ENCODE results near the gene PLTP. TPM values are rescaled to one million over a fixed set of nuclear protein-coding genes. Genes with fewer than 3 reads are reported as not detected.
A peak's percentile ranks its signal among the peaks of the same experiment; 100 is the strongest.

Gene PLTP
- polyA plus RNA-seq, 1 experiment, result 105 TPM

DNA sequence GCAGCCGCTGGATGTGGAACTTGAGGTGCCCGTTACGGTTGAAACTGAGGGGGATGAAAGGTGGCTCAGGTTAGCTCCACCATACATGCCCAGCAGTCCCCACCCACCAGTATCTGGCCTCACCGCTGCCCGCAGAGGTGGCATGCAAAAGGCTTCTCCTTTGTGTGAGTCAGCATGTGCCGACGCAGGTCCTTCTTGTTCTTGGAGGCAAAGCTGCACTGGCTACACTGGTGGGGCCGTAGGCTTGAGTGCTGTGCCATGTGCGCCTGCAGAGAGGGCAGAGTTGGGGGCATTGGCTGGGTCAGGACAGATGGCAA, 38.3 kb upstream of the PLTP start:
- H3K27ac ChIP-seq (ENCODE audit: low read depth, low read length), result no peak overlapping the region
- no peaks in the 10 kb centered on the region for H3K27me3 ChIP-seq (ENCODE audit: control insufficient read depth, insufficient read depth, low read length)
- no peaks in the 10 kb centered on the region; the same call in 1 of the 2 replicates for H3K9me3 ChIP-seq (ENCODE audit: control insufficient read depth, insufficient read depth, low read length)
- DNase-seq (ENCODE audit: low read depth, low spot score), result no peak
- H3K4me3 ChIP-seq (ENCODE audit: low read depth, low read length), result no peak overlapping the region
- ChIA-PET POLR2A (interaction anchor here (1.5 to 5.6 kb wide), 2 partner anchors 14 to 19 kb away, joined by 6 to 43 read pairs; partner anchors contain the start of gene PCIF1), CTCF (interaction anchor here (3.0 kb wide), 1 partner anchor 20 kb away, joined by 17 read pairs; no protein-coding TSS in a partner anchor)
- TF ChIP-seq, protein P1, sequence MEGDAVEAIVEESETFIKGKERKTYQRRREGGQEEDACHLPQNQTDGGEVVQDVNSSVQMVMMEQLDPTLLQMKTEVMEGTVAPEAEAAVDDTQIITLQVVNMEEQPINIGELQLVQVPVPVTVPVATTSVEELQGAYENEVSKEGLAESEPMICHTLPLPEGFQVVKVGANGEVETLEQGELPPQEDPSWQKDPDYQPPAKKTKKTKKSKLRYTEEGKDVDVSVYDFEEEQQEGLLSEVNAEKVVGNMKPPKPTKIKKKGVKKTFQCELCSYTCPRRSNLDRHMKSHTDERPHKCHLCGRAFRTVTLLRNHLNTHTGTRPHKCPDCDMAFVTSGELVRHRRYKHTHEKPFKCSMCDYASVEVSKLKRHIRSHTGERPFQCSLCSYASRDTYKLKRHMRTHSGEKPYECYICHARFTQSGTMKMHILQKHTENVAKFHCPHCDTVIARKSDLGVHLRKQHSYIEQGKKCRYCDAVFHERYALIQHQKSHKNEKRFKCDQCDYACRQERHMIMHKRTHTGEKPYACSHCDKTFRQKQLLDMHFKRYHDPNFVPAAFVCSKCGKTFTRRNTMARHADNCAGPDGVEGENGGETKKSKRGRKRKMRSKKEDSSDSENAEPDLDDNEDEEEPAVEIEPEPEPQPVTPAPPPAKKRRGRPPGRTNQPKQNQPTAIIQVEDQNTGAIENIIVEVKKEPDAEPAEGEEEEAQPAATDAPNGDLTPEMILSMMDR (IDR thresholded peaks at IDR 0.05; ENCODE audit: low read depth, low read length), result no peak

DNA sequence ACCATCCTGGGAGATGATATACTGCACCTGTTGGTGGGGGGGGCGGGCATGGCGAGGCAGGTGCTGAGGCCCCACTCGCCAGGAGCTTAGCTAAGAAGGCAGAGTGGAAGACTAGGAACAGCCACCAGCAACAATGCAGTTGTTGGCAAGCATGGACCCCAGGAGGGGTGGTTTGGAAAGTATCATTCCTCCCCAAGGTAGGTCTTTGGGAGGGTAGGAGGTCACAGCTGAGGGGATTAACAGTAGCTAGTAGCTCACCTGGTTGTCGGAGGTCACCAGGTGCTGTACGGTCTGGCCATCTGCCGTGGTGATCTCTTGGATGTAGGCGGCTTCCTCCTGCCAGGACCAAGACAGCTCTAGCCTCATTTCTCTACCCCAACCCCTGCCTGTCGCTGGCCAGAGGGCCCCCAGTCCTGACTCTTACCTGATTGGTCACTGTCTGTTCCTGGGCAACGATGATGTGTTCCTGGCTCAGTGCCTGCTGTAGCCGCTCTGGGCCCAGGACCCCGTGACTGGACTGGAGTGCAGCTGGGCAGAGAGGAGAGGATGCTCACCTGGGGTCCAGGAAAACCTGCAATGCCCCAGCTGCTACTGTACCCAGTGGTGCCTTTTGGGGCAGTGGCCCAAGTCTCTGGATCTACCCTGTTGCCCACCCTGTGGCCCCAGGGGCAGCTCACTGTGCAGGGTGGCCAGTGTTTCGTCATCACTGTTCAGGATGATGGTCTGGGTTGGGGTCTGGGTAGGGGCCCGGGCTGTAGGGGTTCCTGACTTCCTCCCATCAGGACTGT, 37.8 kb upstream of the PLTP start:
- Histone ChIP-seq H3K27me3 (ENCODE audit: control insufficient read depth, insufficient read depth, low read length) (no peaks in the 10 kb centered on the region), H3K27ac (ENCODE audit: low read depth, low read length) (no peak overlapping the region), H3K4me3 (ENCODE audit: low read depth, low read length) (no peak overlapping the region), H3K9me3 (ENCODE audit: control insufficient read depth, insufficient read depth, low read length) (no peaks in the 10 kb centered on the region; the same call in 1 of the 2 replicates)
- no peak for DNase-seq (ENCODE audit: low read depth, low spot score)
- TF ChIP-seq, protein P1 (IDR thresholded peaks at IDR 0.05; ENCODE audit: low read depth, low read length), result no peak
- POLR2A ChIA-PET, result interaction anchor here (1.5 to 5.6 kb wide), 2 partner anchors 14 to 19 kb away, joined by 6 to 43 read pairs; partner anchors contain the start of gene PCIF1
- CTCF ChIA-PET, result interaction anchor here (0.7 to 3.0 kb wide), 3 partner anchors 20 to 60 kb away, joined by 3 to 17 read pairs (median 4); partner anchors contain the start of gene PLTP

DNA sequence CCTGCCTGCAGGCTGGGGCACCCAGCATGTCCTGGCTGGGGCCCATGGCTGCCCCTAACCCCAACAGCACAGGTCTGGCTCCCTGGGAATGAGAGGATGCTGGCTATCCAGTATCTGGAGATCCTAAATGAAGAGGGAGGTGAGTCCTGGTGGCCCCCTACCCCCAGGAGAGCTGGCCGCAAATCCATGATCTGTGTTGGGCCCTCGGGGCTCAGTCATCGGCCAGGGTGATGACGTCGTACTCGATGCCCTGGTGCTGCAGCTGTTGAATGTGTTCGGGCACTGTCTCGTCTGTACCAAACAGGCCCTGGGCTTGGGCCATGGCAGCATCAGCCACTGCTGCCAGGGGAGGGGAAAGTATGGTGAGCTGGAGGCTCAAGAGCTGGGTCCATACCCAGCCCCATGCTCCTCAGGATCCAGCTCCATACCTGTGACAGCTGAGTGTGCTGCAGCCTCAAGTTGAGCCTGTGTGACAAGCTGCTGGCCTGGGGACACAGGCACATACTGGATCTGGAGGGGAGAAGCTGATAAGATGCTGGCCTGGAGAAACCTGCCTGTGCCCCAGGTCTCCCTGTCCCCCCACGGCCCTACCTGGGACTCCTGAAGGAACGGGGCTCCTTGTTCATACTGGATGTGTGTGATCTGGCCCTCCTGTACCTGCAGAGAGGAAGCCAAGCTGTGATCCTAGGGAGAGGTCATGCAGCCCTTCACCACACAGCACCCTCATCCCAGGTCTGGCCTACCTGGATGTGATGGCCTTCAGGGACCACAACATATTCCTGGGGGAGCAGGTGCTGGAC, 37.0 kb upstream of the PLTP start:
- H3K27ac ChIP-seq (ENCODE audit: low read depth, low read length), result peak overlapping the region; percentile 2
- ChIA-PET CTCF (interaction anchor here (0.7 to 3.0 kb wide), 3 partner anchors 21 to 59 kb away, joined by 3 to 17 read pairs (median 4); partner anchors contain the start of gene PLTP), POLR2A (interaction anchor here (1.5 to 5.6 kb wide), 3 partner anchors 9 to 20 kb away, joined by 6 to 43 read pairs (median 6); partner anchors contain the start of gene PCIF1)
- no peak for DNase-seq (ENCODE audit: low read depth, low spot score)
- H3K27me3 ChIP-seq (ENCODE audit: control insufficient read depth, insufficient read depth, low read length), result no peaks in the 10 kb centered on the region
- TF ChIP-seq, protein P1 (IDR thresholded peaks at IDR 0.05; ENCODE audit: low read depth, low read length), result no peak
- H3K9me3 ChIP-seq (ENCODE audit: control insufficient read depth, insufficient read depth, low read length), result no peaks in the 10 kb centered on the region; the same call in 1 of the 2 replicates
- H3K4me3 ChIP-seq (ENCODE audit: low read depth, low read length), result no peak overlapping the region

DNA sequence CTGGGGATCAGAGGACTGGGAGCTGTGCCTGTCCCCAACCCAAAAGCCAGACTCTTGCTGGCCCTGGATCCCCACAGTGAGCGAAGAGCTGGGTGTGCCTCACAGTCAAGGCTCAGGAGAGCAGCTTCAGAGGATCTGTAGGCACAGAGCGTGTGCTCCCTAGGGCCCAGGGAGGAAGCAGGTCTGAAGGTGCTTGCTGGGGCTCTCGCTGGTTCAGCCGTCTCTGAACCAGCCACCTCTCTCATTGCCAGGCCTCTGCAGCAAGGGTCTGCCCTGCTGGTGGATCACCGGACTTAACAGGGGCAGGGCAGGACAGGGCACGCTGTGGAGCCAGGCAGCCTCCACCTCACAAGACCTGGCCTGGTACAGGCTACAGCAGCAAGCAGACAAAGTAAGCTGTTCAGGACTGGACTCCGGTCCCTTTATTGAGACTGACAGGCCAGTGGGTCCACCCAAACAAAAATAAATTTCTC, 36.3 kb upstream of the PLTP start:
- no peak for DNase-seq (ENCODE audit: low read depth, low spot score)
- H3K9me3 ChIP-seq (ENCODE audit: control insufficient read depth, insufficient read depth, low read length), result no peaks in the 10 kb centered on the region; the same call in 1 of the 2 replicates
- peak overlapping the region; percentile 2 for H3K27ac ChIP-seq (ENCODE audit: low read depth, low read length)
- no peaks in the 10 kb centered on the region for H3K27me3 ChIP-seq (ENCODE audit: control insufficient read depth, insufficient read depth, low read length)
- H3K4me3 ChIP-seq (ENCODE audit: low read depth, low read length), result no peak overlapping the region
- POLR2A ChIA-PET, result interaction anchor here (1.9 to 5.6 kb wide), 2 partner anchors 10 to 12 kb away, joined by 6 to 43 read pairs; partner anchors contain the start of gene PCIF1
- TF ChIP-seq, protein P1 (IDR thresholded peaks at IDR 0.05; ENCODE audit: low read depth, low read length), result no peak
- CTCF ChIA-PET, result interaction anchor here (3.0 kb wide), 1 partner anchor 22 kb away, joined by 17 read pairs; no protein-coding TSS in a partner anchor
